ENCODE results near the gene AQP10. TPM values are rescaled to one million over a fixed set of nuclear protein-coding genes. Genes with fewer than 3 reads are reported as not detected.

AQP10 gene
- polyA plus RNA-seq, 1 donor (not counting 4 experiments of a cell fraction or from before 2014, with no cell fraction given): 0.85 TPM

GRCh38 chr1:154323493-154323892 lies 2.6 kb downstream of the AQP10 start:
- dilution Hi-C loops (cut with MboI; ENCODE audit: extremely low pct_ligation_motif_present, low sequenced_read_pairs): no loop called here

GRCh38 chr1:154324241-154324640 lies 3.3 kb downstream of the AQP10 start:
- no peak overlapping the region for H3K9ac ChIP-seq (ENCODE audit: control insufficient read depth, extremely low read depth, insufficient read depth, low read length)
- FAIRE-seq: no peak
- TF ChIP-seq CTCF (optimal IDR thresholded peaks at IDR 0.05 in 1 of 3, IDR thresholded peaks at IDR 0.05 in 1 of 3, conservative IDR thresholded peaks at IDR 0.05 in 1 of 3; ENCODE audit: extremely low read depth in 1 of 3, insufficient read depth in 2 of 3, low read length in 3 of 3): no peak
- DNase-seq (ENCODE audit: low read depth, low spot score): no peak
- H3K4me1 ChIP-seq (ENCODE audit: control insufficient read depth, extremely low read depth, insufficient read depth, low read length): peaks cover 32% of the 10 kb centered on the region
- no peaks in the 10 kb centered on the region for H3K9me1 ChIP-seq (ENCODE audit: control insufficient read depth, extremely low read depth, insufficient read depth, low read length)
- dilution Hi-C loops (cut with MboI; ENCODE audit: extremely low pct_ligation_motif_present, low sequenced_read_pairs): no loop called here
- no peak overlapping the region for H2AFZ ChIP-seq (ENCODE audit: control insufficient read depth, low read length)
- H3K79me2 ChIP-seq (ENCODE audit: control insufficient read depth, insufficient read depth, low read length): no peaks in the 10 kb centered on the region
- no peaks in the 10 kb centered on the region for H4K20me1 ChIP-seq (ENCODE audit: control insufficient read depth, extremely low read depth, insufficient read depth, low read length)
- H3K27ac ChIP-seq (ENCODE audit: control insufficient read depth, insufficient read depth, low read length): no peak overlapping the region
- no peaks in the 10 kb centered on the region for H3K27me3 ChIP-seq (ENCODE audit: control insufficient read depth, extremely low read depth, insufficient read depth, low read length)
- H3K36me3 ChIP-seq (ENCODE audit: control insufficient read depth in 2 of 2, extremely low read depth in 1 of 2, insufficient read depth in 2 of 2, low read length in 2 of 2): no peaks in the 10 kb centered on the region
- no peaks in the 10 kb centered on the region for H3K9me3 ChIP-seq (ENCODE audit: control insufficient read depth, low read depth, low read length)
- no peak overlapping the region for H3K4me3 ChIP-seq (ENCODE audit: control insufficient read depth in 2 of 3, extremely low read depth in 1 of 3, insufficient read depth in 2 of 3, low read depth in 1 of 3, low read length in 3 of 3)
- peak overlapping the region; percentile 71 for H3K4me2 ChIP-seq (ENCODE audit: control insufficient read depth, extremely low read depth, insufficient read depth, low read depth, low read length)

More at GRCh38 chr1:154323493-154323892, 2.6 kb downstream of the AQP10 start:
- Histone ChIP-seq H3K4me1 (ENCODE audit: control insufficient read depth, extremely low read depth, insufficient read depth, low read length) (peaks cover 32% of the 10 kb centered on the region), H3K9ac (ENCODE audit: control insufficient read depth, extremely low read depth, insufficient read depth, low read length) (no peak overlapping the region), H3K9me3 (ENCODE audit: control insufficient read depth, low read depth, low read length) (no peaks in the 10 kb centered on the region), H4K20me1 (ENCODE audit: control insufficient read depth, extremely low read depth, insufficient read depth, low read length) (no peaks in the 10 kb centered on the region), H2AFZ (ENCODE audit: control insufficient read depth, low read length) (no peak overlapping the region), H3K4me3 (ENCODE audit: control insufficient read depth in 2 of 3, extremely low read depth in 1 of 3, insufficient read depth in 2 of 3, low read depth in 1 of 3, low read length in 3 of 3) (no peak overlapping the region), H3K36me3 (ENCODE audit: control insufficient read depth in 2 of 2, extremely low read depth in 1 of 2, insufficient read depth in 2 of 2, low read length in 2 of 2) (no peaks in the 10 kb centered on the region), H3K27me3 (ENCODE audit: control insufficient read depth, extremely low read depth, insufficient read depth, low read length) (no peaks in the 10 kb centered on the region), H3K4me2 (ENCODE audit: control insufficient read depth, extremely low read depth, insufficient read depth, low read depth, low read length) (no peak overlapping the region), H3K79me2 (ENCODE audit: control insufficient read depth, insufficient read depth, low read length) (no peaks in the 10 kb centered on the region), H3K27ac (ENCODE audit: control insufficient read depth, insufficient read depth, low read length) (no peak overlapping the region), H3K9me1 (ENCODE audit: control insufficient read depth, extremely low read depth, insufficient read depth, low read length) (no peaks in the 10 kb centered on the region)
- no peak for FAIRE-seq
- DNase-seq (ENCODE audit: low read depth, low spot score): no peak
- TF ChIP-seq EZH2 (IDR thresholded peaks at IDR 0.05; ENCODE audit: low read length) (no peak), CTCF (optimal IDR thresholded peaks at IDR 0.05 in 1 of 3, IDR thresholded peaks at IDR 0.05 in 1 of 3, conservative IDR thresholded peaks at IDR 0.05 in 1 of 3; ENCODE audit: extremely low read depth in 1 of 3, insufficient read depth in 2 of 3, low read length in 3 of 3) (no peak)

Data from keratinocyte (primary cell).